Measurements from ENCODE around the gene SLC16A4.
"Not testable (repeated sequence)": the region's sequence is repeated elsewhere in the genome, so short reads cannot be mapped to it uniquely, and the experiment has no call there.

The SLC16A4 gene

DNA sequence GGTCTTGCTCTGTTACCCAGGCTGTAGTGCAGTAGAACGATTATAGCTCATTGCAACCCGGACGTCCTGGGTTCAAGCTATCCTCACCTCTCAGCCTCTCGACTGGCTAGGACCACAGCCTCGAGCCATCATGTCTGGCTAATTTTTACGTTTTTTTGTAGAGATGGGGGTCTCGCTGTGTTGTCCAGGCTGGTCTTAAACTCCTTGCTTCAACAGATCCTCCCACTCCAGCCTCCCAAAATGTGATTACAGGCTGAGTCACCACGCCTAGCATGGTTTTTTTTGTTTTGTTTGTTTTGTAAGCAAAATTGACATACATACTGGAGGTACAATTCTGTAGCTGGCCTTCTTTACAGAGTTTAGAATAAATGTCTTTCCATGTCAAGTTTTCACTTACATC lies 17.7 kb upstream of the SLC16A4 start:
- DNase-seq (ENCODE audit: low read depth): no peak

DNA sequence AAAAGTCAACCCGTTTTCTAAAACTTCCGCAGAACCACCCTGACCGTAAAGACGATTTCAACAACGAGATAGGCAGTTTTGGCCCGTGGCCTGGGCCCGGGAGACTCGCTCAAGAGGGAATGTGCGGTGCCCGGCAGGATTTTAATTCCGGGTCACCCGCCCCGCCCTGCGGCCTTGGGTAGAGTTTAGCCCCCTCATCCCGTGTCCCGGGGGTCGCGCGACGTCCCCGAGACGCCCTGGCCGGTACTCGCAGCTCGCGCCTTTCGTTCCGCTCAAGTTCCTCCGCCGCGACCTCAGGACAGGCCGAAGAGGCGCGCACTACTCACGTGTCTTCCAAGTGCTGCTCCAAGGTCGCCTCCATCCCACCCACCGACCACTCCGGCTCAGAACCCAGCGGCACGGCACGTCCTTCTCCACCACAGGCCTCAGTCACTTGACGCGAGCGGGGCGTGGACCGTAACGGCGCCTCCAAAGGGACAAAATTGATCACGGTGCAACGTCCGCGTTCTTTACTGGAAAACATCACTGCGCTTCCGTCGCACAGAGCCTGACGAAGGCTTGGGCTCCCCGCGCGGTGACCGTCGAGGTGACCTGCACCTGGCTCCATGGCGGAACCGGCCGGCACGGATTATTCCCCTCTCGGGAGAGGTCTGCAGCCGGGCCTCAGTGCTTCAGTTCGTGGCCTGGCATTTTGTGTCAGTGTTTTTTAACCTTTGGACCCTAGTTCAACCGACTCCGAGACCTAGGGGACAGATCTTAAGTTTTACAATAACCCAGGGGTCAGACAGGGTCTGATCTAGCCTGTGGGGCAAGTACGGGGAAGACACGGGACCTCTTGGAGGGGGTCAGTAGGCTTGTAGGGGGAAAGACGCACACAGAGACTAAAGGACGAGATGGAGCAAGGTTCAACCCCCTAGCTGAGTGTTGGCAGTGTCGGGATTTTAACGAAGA lies 16.7 kb upstream of the SLC16A4 start, which contains the start of gene LAMTOR5:
TSS of gene LAMTOR5 (minus strand) at position 435 of the 951 bp plus-strand sequence. CDS start at position 361, 74 bp downstream.
- peak; percentile 79 for DNase-seq (ENCODE audit: low read depth)

DNA sequence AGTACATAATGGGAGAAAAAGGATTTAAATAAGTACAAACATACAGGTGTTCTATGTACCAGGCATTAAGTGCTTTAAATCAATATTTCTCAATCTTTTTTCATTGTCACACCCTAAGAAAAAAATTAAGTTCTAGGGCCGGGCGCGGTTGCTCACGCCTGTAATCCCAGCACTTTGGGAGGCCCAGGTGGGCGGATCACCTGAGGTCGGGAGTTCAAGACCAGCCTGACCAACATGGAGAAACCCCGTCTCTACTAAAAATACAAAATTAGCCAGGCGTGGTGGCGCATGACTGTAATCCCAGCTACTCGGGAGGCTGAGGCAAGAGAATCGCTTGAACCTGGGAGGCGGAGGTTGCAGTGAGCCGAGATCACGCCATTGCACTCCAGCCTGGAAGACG lies 15.6 kb upstream of the SLC16A4 start:
- not testable (repeated sequence) for DNase-seq (ENCODE audit: low read depth)

DNA sequence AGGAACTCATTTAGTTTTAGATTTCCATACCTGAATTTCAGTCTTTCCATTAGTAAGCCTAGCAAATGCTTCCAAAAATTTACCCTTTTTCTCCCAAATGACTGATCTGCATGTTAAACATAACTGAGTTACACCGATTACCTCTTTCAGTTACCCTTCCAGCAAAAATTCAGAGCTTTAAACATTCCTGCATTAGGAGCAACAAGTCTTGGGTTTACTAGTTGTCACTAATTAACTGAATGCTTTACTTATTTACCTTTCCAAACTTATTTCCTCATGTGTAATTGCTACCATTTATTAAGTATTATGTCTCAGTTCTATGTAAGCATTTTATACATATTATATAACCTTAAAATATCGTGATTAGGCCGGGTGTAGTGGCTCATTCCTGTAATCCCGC lies 13.6 kb upstream of the SLC16A4 start:
- no peak for DNase-seq (ENCODE audit: low read depth)

DNA sequence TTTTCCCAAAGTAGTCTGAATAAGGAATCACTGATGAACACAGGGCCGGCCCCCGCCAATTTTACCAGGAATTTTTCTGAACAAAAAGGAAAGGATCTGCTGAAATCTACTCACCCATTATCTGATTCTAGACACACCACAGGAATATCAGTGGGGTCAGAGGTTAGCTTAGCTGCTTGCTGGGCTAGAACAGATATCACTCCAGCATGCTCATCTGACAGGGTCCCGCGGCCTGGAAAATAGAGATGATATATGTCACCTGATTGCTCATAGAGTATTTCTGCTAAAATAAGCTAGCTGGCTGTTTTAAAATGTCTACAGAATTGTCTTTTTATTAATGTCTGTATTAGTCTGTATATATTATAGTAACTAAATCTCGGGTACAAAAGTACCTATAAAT lies 13.0 kb upstream of the SLC16A4 start:
- DNase-seq (ENCODE audit: low read depth): no peak

DNA sequence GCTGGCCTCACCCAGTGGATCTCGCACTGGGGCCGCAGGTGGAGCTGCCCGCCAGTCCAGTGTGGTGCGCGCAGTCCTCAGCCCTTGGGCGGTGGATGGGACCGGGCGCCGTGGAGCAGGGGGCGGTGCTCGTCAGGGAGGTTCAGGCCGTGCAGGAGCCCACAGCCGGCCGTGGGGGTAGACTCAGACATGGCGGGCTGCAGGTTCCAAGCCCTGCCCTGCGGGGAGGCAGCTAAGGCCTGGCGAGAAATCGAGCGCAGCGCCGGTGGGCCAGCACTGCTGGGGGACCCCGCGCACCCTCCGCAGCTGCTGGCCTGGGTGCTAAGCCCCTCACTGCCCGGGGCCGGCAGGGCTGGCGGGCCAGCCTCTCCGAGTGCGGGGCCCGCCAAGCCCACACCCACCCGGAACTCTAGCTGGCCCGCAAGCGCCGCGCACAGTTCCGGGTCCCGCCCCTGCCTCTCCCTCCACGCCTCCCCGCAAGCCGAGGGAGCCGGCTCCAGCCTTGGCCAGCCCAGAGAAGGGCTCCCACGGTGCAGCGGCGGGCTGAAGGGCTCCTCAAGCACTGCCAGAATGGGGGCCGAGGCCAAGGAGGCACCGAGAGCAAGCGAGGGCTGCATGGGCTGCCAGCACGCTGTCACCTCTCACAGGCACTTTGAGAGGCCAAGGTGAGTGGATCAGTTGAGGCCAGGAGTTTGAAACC lies 5.6 kb upstream of the SLC16A4 start:
- DNase-seq (ENCODE audit: low read depth): not testable (repeated sequence)

DNA sequence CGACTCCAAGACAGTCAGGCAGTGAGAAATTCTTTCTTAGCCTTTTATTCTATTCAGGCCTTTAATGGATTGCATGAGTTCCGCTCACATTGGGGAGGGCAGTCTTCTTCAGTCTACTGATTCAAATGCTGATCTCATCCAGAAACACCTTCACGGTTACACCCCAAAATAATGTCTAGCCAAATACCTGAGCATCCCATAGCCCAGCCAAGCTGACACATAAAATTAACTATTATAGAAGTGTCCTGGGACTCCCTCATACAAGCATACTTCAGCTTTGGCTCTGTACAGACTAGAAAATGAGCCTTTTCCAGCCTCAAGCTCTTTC lies 3.6 kb upstream of the SLC16A4 start:
- DNase-seq (ENCODE audit: low read depth): no peak

DNA sequence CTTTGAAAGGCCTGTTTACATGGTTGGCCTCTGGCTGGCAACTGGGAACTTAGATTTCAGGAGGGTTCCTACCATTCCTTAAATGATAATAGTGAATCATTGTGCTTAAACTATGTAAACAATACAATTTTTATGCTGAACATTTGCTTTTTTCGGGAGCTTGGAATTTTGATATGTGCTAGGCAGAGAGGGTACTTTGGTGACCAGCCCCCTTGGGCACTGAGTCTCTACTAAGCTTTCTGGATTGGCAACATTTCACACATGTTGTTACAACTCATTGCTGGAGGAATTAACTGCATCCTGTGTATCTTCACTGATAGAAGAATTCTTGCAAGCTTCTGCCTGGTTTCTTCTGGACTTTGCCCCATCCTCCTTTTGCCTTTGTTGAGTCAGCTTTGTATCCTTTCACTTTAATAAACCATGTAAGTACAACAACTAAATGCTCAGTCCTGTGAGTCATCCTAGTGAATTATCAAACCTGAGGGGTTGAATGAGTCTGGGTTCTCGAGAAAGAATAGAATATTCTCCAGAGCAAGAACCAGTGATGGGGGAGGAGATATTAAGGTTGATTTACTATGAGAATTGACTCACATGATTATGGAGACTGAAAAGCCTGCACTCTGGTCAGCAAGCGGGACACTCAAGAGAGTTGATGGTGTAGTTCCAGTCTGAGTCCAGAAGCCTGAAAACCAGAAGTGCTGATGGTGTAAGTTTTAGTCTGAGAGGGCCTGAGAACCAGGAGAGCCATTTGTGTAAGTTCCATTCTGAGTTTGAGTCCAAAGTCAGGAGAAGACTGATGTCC lies 3.1 kb upstream of the SLC16A4 start:
- DNase-seq (ENCODE audit: low read depth): no peak

DNA sequence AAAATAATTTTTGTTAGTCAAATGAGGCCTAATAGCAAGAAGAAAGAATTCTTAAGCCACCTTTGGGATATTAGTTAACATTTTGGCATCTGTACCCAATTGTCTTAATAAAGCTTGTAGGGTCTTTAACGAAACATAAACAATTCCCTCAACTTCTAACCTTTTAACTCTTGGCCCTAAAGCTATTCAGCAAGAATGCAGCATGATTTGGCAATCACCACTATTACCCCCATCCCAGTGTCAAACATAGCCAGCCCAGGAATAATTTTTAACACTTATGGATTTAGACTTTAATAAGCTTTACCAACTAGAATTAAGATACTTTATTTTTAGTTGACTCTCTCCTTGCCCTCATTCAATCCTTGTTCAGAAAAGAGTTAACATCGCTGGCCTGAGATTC lies 2.5 kb upstream of the SLC16A4 start:
- DNase-seq (ENCODE audit: low read depth): no peak

DNA sequence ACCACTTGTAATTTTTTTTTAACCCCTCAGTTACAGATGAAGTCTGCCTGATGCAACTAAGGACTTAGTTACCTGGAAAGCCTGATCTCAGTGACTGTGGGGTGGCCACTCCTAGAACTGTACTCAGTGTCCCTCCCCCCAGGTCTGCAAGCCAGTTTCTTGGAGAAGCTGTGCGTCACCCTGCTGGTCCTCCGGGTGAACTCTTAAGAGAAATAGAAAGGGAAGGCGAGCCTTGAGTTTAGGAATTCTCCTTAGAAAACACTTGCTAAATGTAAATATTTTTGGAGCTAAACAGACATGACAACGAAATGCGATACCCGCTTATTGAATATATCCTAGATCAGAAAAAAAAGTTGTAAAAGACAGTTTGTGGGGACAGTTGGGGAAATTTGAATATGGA lies 730 bp downstream of the SLC16A4 start:
- DNase-seq (ENCODE audit: low read depth): no peak

DNA sequence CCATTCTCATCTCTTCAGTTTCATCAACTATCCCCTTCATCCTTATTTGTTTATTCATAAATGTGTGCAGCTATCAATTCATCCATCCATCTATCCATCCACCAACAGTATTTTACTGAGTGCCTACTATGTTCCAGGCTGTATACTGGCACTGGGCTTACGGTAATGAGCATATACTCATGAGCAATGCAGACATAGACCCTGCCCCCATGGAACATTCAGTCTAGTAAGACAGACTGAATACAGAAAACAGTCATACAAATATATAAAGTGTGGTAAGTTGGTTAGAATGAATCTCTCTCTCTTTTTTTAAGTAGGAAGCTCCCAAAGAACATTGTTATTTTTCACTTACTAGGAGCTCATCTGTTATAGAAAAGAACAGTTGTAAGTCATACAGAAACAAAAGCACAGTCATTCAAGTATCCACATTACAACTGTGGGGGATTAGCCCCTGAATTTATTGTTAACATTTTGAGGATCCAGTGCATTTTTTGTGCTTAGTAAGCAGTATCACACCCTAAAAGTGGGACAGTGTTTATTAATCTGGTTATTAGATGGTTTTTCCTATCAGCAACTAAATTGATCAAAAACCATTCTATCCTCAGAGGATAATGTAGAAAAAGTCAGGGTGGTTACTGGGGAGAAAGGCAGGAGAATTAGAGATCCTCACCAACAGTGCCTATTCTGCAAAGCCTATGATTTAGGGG lies 3.6 kb downstream of the SLC16A4 start:
- no peak for DNase-seq (ENCODE audit: low read depth)

DNA sequence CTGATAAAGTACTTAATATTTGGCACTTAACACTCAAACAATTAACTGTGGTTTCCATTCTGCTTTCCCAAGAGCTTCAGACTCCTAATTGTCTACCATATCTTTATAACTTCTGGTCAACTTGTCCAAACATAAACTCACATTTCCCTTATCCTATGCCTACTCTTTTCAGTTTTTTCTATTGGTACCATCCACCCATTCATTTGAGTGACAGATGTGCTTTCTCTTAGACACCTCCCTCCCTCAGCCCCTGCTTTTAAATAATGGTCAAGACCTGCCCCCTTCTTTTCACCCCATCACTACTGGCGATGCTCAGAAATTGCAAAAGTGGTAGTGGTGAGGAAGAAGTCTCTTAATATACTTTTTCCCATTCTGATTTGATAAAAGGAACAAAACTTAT lies 5.5 kb downstream of the SLC16A4 start:
- DNase-seq (ENCODE audit: low read depth): no peak

DNA sequence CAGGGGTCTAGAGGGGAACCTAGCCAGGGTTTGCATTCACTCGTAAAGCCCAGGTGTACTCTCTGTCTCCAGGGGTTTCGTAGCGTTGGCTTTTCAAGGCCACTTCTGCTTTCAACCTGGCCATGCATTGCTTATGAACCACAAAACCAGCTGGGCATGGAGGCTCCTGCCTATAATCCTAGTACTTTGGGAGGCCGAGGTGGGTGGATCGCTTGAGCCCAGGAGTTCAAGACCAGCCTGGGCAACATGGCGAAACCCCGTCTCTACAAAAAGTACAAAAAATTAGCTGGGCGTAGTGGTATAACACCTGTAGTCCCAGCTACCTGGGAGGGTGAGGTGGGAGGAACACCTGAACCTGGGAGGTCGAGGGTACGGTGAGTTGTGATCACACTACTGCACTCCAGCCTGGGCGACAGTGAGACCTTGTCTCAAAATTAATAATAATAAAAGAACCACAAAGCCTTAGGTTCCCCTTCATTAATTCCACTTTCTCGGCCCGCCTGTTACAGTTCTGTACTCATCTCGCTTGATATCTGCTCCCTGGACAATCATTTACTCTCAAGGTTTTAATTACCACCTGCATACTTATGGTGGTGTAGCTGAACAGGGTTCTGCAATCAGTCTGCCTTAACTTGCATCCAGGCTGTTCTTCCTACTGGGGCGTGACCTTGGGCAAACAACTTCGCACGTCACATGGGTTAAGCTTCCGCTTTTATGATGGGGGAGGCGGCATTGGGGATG lies 6.1 kb downstream of the SLC16A4 start:
- DNase-seq (ENCODE audit: low read depth): no peak

DNA sequence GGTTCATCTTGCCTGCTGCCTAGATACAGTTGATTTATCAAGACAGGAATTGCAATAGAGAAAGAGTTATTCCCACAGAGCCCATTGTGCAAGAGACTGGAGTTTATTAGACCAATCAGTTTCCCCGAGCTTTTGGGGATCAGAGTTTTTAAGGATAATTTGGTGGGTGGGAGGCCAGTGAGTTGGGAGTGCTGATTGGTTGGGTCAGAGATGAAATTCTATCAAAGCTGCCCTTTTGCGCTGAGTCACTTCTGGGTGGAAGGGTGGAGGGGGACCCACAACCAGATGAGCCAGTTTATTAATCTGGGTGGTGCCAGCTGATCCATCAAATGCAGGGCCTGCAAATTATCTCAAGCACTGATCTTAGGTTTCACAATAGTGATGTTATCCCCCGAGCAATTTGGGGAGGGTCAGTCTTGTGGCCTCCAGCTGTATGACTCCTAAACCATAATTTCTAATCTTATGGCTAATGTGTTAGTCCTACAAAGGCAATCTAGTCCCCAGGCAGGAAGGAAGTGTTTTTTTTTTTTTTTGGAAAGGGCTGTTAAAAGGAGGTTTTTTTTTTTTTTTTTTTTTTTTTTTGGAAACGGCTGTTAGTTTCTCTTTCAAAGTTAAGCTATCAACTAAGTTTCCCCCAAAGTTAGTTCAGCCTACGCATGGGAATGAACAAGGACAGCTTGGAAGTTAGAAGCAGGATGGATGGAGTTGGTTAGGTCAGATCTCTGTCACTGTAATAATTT lies 7.4 kb downstream of the SLC16A4 start:
- DNase-seq (ENCODE audit: low read depth): no peak

DNA sequence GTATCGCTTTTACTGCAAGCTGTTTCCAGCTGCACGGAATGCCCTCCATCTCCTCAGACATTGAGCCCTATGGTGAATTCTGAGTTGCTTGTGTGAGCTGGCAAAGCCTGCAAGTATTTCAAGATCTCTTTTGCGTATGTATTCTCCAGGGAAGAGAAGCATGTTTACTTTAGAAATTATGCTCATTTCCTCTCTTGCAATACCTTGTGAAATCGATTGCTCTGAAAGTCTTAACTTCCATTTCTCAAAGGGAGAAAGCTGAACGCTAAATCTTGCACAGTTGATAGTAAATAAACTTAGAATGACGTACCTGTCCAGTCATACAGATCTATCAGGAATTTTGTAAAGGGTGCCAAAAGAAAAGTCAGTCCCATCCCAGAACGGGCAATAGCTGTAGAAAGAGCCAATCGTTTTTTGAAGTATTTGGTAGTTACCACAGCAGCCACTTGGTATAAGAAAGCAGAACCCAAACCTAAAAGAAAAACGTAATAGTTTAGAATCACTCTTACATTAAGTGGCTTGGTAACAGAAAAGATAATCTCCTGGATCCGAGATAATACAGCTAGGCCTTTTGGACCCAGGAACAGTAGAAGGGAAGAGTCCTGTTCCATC lies 10.0 kb downstream of the SLC16A4 start:
- no peak for DNase-seq (ENCODE audit: low read depth)

DNA sequence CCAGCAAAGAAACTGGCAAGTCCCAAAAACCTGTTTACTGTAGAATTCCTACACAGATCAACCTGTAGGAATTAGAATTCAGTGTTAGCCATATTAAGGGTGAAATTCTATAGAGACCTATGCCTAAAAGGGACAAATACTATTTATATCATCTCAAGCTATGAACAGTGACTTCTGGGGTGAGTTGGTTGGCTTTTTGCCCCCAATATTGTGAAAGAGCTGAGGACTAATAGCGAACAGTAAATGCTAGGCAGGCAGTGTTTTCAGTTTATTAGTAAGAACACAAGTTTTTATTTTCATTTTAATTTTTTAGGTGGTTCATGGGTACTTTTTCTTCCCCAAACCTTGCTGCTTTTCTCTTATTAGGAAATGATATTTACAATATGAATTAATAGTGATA lies 15.3 kb downstream of the SLC16A4 start:
- no peak for DNase-seq (ENCODE audit: low read depth)

DNA sequence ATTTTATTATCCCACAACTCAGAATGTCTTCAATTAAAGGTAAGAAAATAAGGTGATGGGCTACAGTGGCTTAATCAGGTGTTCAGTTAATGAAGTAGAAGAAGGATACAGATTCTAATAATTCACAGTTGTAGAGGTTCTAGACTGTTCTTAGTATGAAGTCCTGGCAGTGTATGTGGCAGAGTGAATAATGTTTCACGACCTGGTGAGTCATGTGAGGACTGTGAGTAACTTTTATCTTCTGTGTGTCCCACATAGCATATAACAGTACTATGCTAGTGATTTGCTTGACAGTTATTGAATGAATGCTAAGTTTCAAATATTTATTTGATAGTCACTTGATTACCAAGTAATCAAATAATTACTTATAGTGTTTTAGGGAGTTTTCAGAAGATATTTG lies 20.0 kb downstream of the SLC16A4 start:
- no peak for DNase-seq (ENCODE audit: low read depth)

DNA sequence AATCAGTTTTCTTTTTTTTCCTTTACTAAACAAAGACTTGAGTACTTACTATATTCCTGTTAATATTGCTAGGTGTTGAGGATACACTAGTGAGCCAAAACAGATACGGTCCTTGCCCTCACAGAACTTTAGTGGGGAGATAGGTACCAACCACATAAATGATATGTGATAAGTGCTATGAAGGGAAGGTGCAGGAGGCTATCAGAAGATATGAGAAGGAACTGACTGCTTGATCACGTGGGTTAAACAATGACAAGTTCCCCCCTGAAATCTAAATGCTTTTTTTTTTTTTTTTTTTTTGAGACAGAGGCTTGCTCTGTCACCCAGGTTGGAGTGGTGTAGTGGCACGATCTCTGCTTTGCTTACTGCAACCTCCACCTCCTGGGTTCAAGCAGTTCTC lies 26.6 kb downstream of the SLC16A4 start:
- DNase-seq (ENCODE audit: low read depth): no peak

DNA sequence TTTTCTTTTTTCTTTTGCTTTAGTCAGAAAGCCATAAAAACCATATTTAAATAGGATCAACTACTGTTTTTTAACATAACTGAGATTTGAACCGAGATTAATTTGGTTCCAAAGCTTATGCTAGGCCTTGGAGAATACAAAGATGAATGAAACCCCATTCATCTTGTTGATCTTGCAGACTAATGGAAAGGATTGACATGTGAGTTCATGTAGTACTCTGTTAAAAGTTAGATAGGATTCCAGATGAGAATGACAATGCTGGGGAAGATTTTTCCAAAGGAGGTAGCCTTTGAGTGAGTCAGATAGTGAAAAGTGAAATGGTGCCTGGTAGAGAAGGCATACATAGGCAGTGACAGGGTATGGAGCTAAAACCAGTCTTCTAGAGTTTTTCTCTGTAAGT lies 29.0 kb downstream of the SLC16A4 start:
- no peak for DNase-seq (ENCODE audit: low read depth)

DNA sequence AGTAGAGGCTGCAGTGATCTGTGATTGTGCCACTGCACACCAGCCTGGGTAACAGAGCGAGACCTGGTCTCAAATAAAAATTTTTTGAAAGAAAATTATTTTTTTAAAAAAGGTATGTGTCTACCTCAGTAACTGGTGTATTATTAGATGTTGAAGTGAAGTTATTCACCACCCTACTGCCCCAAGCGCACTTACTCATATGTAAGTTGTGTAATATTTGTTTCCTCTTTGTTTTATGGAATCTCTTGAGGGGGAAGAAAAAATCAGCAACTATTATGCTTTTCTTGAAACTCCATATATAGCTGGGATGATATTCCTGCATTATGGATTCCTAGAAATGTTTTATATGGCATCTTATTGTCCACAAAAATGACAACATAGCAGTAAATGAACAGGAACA lies 30.4 kb downstream of the SLC16A4 start:
- DNase-seq (ENCODE audit: low read depth): no peak

All from stimulated activated CD8-positive, alpha-beta memory T cell treated with anti-CD3 and anti-CD28 coated beads, Interleukin-15, amount 100 ng/mL, for 24 hours (primary cell).